KBM-7 (cell line): ENCODE results near the gene PDE6A.

Experiments
- DNase-seq: peaks from one replicate; pipeline ENCODE4 v3.0.0-alpha.2; 2015
- in situ Hi-C: fragments of 300-500 bp; cut with MboI; formaldehyde crosslinking; loops from 2 replicates; pipeline ENCODE4 v1.14.3; 2020; ENCODE audit warnings: low sequenced_read_pairs, low pct_unique_long_range_greater_than_20kb, mixed read lengths

The PDE6A gene

DNA sequence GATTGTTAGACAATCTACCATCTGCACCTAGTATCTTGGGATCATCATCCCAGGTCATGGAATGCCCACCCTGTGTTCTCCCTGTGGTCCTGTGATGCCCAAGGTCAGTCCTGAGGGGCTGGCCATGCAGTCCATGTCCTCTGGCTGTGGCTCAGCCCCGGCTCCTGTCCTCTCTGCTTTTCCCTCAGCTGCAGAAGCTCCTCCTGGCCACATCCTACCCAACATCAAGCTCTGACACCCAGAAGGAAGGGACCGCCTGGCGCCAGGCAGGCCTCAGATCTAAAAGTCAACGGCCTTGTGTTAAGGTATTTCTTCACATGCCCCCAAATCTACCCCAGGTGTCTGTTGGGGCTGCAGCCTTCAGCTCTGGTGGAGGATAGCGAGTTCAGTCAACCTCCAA, 114.0 kb downstream of the PDE6A start:
- no peak for DNase-seq
- in situ Hi-C loops, result loop anchor here (10.0 kb wide), 2 partner anchors 154 to 196 kb away; no protein-coding TSS in a partner anchor

DNA sequence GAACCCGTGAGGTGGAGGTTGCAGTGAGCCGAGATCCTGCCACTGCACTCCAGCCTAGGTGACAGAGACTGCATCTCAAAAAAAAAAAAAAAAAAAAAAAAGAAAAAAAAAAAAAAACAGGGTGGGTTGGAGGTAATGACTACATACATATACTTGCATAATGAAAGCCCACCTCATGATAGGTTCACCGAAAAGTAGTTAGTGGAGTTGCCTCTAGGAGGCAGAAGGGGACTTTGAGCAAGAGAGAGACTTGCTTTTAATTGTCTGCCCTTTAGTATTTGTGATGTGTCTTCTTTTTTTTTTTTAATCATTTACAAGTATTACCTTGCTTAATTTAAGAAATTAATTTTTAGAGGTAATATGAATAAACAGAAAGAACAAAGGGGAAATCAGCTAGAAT, 114.6 kb downstream of the PDE6A start:
- peak; percentile 25 for DNase-seq
- in situ Hi-C loops, result loop anchor here (10.0 kb wide), 3 partner anchors 155 to 195 kb away; no protein-coding TSS in a partner anchor

DNA sequence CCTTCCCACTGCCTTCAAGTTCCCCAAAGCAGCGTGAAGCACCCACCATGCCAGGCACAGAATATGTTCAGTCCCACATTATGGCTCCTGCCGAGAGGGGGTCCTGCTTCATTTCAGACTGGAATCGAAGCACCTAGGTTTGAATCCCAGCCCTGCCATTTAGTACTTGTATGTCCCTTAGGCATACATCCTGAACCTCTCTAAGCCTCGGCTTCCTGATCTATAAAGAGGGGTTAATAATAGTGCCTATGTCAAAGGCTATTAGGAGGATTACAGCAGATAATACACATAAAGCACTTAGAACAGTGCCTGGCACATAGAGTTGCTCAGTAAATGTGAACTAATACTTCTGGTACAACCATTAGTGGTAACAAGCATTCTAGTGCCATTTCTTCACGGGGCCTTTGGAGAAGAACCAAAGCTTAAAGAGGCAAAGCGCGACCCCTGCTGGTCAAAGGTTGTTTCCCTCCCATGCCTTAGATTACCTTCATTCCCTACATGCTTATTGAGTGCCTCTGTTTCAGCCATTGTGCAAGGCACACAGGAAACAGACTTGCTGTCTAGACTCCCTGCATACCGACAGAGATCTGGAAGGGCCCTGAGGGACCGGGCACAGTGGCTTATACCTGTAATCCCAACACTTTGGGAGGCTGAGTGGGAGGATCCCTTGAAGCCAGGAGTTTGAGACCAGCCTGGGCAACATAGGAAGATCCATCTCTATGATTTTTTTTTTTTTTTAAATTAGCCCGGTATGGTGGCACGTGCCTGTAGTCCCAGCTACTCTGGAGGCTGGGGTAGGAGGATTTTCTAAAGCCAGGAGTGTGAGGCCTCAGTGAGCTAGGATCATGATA, 116.2 kb downstream of the PDE6A start:
- in situ Hi-C loops, result loop anchor here (10.0 kb wide), 1 partner anchor 174 kb away; no protein-coding TSS in a partner anchor
- peak; percentile 94 for DNase-seq

DNA sequence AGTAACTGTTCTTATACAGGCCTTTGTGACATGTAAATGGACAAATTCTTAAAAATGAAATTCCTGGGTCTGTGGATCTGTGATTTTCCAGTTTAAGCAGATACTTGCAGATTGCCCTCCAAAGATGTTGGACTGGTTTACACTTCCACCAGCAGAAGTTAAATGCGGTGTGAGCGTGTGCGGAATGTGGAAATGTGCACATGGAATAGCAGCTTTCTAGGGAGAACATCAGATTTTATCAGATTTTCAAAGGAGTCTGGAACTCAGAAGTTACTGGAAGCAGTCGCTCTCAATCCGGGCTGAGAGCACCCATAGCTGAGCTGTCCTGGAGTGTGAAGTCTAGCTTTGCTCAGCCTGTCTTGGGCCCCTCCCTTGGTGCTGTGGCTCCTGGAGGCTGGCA, 117.0 kb downstream of the PDE6A start:
- in situ Hi-C loops, result loop anchor here (10.0 kb wide), 1 partner anchor 173 kb away; no protein-coding TSS in a partner anchor
- DNase-seq, result no peak

DNA sequence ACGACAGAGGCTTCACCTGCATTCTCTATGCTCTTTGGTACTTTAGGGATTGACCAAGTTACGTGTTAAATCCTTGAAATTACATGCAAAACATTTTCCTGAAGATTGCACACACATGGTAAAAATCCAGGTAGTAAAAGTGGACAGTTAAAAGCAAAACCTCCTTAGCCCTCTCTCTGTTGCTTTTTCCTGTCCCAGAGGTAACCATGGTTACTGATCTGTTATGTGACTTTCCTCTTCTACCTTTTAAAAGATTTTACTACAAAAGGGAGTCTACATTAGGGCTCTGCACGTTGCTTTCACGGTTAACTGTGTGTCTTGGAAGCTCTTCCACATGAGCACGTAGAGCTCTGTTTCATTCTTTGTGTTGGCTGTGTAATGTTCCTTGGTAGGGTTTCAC, 117.5 kb downstream of the PDE6A start:
- DNase-seq, result no peak
- in situ Hi-C loops, result loop anchor here (10.0 kb wide), 1 partner anchor 172 kb away; no protein-coding TSS in a partner anchor

DNA sequence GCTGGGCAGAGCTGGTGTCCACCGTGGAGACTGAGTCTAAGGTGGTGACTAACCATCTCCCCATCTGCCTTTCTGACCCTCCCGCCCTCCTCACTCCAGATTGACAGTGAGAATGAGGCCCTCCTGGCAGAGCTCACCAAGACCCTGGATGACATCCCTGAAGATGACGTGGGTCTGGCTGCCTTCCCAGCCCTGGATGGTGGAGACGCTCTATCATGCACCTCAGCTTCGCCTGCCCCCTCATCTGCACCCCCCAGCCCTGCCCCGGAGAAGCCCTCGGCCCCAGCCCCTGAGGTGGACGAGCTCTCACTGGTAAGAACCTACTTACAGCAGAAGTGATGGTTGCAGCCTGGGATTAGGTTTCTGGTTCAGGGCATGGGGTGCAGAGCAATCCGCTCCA, 118.0 kb downstream of the PDE6A start:
- no peak for DNase-seq
- in situ Hi-C loops, result loop anchor here (10.0 kb wide), 1 partner anchor 172 kb away; no protein-coding TSS in a partner anchor

DNA sequence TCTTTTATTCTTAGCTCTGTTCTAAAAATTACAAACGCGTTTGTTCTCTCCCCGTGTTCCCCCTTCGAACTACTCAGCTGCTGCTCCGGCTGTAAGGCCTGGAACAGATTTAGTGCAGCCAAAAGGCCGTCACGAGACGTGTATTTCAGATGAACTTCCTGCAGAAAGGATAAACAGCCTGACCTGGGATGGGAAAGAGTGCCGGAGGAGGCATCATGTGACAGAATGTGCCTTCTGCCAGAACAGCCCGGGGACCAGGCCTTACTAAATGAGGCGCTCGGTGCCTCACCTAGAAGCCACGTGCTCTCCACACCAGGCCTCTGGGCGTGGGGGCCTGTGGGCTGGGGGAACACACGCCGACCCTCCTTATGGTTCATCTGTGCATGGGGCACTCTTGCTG, 119.7 kb downstream of the PDE6A start:
- no peak for DNase-seq
- in situ Hi-C loops, result loop anchor here (10.0 kb wide), 1 partner anchor 170 kb away; no protein-coding TSS in a partner anchor

DNA sequence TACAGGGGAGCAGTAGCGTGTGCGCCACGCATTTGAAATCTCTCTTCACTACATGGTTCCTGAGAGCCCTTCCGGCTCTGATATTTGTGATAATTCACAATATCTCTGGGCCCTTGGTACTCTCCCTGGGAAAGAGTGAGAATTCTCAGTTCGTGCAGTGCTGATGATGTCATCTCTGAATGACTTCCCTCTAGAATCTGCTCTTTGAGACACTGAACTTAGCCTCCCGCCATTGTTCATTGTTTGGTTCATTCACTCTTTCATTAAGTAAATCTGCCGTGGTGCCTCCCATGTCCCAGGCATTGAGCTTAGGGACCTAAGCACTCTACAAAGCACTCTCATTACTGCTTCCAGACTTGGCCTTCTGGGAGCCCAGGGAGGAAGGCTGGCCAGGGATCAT, 120.5 kb downstream of the PDE6A start:
- in situ Hi-C loops, result loop anchor here (10.0 kb wide), 1 partner anchor 169 kb away; no protein-coding TSS in a partner anchor
- DNase-seq, result no peak

DNA sequence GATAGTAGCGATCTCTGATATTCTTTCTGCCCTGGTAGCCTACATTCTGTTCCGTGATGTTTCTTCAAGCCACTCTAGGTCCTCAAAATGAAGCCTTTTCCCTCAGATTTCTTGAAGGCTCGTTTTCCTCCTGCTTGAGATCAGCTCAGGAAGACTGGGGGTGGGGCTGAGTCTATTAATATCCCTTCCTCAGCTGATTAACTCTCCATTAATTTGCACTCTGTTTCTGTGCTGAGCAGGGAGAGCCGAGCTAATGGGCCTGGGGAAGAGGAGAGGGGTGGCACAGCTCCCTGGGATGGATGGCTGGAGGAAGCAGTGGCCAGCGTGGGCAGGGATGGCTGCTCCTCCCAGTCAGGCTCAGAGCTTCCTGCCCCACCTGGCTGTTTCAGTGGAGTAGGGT, 121.2 kb downstream of the PDE6A start:
- DNase-seq, result no peak
- in situ Hi-C loops, result loop anchor here (10.0 kb wide), 1 partner anchor 169 kb away; no protein-coding TSS in a partner anchor

DNA sequence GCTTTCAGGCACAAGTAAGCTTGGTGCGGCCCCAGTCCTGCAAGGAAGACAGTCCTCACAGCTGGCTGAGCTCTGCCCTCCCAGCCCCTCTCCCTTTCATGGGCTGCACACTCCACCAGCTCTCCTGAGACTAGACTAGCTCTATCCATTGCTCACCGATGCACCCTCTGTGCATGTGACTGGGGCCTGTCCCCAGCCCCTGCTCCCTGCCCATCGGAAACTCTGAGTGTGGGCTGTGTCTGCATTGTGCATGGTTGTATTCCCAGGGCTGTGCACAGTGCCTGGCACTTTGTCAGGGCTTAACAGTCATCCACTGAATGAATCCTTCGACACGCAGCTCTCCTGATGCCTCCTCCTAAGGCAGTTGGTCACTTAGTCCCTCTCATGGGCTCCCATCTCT, 122.3 kb downstream of the PDE6A start:
- DNase-seq, result no peak
- in situ Hi-C loops, result loop anchor here (10.0 kb wide), 1 partner anchor 168 kb away; no protein-coding TSS in a partner anchor

DNA sequence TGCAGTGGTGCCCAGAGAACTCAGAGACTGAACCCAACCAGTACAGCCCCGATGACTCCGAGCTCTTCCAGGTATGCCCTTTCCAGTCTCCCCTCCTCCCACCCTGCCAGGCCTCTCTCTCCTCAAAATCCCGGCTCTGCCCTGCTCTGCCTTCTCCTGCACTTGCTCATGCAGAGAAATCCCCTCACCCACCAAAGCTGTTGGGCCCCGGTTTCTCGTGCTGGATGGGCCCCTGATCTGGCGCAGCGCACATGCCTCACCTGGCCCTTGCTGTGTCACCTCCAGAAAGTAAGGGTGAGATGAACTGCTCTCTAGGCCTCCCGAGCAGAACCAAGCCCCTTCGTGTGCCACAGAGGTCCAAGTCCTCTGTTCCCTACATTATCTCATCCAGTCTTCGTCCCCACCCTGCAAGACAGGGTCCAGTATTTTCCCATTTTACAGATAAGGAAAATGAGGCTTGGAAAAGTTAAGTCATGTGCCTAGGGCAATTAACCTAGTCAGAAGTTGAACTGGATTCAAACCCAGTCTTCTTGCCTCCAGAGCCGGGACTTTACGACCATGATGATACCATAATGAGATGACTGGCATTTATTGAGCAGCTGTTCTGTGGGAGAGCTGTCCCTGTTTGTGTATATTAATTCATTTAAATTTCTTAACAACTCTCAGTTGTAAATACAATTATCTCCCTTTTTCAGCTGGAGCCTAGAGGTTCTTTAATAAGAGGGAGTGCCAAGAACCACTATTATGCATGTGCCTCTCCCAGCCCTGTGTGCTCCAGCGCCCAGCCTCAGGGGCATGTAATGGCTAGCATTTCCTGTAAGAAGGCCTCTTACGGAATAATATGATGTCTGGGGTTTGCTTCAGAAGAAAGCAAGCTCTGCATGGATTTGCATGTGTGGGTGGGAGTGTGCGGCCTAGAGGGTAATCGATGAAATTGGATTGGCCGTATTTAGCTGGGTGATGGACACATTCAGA, 123.8 kb downstream of the PDE6A start:
- DNase-seq, result no peak

DNA sequence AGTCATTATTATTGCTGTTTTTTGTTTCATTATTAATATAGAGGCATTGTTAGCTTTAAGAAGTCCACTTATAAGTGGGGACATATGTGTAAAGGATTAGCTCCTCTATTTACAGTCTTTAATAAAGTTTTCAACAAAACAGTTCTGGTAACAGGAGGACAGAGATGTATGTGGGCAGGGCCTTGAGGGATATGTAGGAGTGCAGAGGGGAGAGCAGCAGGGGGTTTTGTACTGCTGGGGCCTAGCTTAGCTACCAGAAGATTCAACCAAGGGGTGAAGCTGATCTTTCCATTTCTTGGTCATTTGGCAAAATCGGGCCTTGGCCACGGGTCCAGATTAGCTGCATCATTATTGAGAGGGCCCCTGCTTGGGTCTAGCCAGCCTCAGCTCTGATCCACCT, 124.6 kb downstream of the PDE6A start:
- in situ Hi-C loops, result loop anchor here (10.0 kb wide), 1 partner anchor 165 kb away; no protein-coding TSS in a partner anchor
- DNase-seq, result no peak

More for the DNA sequence above, 123.8 kb downstream of the PDE6A start:
- in situ Hi-C loops, result loop anchor here (10.0 kb wide), 1 partner anchor 166 kb away; no protein-coding TSS in a partner anchor

DNA sequence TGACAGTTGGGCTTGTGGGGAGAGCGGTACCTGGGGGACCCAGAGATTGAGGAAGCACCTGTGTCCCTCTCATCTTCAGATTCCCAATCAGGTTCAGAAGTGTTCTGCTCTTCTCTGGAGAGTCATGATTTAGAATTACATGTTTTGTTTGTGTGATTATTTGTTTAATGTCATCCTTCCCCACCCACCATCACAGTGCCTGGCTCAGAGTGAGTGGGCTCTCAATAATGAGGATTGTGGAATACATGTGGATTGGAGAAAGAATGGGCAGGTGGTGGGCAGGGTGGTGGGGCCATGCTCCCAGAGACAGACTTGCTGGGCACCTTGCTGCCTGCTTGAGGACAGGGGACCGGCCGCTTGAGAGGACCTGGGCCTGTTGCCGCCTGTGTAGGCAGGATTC, 126.5 kb downstream of the PDE6A start:
- in situ Hi-C loops, result no loop called here
- no peak for DNase-seq

DNA sequence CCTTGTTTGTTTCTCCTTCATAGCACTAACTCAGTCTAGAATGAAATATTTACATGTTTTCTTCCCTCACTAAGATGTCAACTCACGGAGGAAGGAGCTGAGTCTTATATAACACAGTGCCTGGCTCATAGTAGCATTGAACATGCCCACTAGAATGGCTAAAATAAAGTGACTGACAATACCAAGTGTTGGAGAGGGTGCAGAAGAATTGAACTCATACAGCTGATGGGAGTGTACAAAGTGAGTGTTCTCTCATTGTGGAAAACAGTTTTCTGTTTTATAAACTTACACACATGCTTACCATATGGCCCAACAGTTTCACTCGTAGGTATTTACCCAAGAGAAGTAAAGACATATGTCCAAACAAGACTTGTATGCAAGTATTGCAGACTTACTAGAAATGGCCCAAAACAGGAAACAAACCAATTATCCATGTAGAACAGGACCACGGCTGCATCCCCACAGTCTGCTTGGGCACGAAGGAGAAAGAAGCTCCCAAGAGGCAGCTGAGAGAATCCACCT, 127.0 kb downstream of the PDE6A start:
- DNase-seq, result no peak
- in situ Hi-C loops, result no loop called here

DNA sequence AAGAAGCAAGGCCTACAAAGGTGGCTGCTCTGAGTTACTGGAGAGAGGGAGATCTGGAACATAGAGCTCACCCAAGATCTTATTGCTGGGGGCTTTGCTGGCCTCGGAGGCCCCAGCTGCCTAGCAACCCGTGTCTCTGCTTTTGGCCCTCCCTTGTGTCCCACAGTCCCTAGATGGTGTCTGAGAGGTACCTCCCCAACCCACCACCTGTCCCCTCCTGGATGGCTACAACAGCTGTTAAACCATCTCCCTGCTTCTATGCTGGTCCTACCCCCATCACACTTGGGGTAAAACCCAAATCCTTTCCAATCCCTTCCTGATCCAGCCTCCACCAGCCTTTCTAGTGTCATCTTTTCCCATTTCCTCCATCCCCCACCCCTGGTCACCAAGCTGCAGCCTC, 127.9 kb downstream of the PDE6A start:
- in situ Hi-C loops, result no loop called here
- DNase-seq, result no peak

DNA sequence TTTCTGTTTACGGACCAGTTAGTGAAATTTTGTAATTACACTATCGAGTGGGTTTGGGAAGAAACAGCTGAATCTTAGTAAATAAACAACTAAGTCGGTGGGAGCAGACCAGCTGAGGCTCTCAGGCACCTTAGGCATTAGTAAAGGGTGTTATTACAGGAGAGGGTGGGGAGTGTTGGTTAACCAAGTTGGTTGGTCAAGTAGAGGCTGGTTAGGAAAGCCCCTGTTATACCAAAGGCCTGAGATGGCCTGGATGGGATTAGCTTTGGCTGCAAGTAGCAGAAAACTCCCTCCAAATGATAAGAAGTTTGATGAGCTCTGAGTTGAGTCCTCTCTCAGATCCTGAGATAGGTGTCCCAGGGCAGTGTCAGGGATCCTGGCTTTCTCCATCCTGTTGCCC, 133.1 kb downstream of the PDE6A start:
- no peak for DNase-seq
- in situ Hi-C loops, result no loop called here

DNA sequence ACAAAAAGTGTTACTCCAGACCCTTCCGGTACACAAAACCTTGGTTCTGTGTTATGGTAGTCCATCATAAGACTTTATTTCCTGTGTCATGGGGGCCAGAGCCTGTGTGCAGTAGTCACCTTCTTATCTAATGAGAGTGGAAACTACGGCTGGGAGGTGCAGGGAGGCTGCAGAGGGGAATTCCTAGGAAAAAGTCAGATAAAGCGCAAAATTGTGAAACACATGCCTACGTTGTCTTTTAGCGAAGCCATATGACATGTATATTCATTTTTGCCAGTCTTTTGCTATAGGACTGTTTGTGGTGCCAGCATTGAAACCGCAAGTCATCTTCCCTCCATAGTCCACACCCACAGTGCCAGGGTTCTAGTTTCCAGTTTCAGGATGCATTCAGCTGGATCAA, 133.7 kb downstream of the PDE6A start:
- in situ Hi-C loops, result no loop called here
- no peak for DNase-seq

DNA sequence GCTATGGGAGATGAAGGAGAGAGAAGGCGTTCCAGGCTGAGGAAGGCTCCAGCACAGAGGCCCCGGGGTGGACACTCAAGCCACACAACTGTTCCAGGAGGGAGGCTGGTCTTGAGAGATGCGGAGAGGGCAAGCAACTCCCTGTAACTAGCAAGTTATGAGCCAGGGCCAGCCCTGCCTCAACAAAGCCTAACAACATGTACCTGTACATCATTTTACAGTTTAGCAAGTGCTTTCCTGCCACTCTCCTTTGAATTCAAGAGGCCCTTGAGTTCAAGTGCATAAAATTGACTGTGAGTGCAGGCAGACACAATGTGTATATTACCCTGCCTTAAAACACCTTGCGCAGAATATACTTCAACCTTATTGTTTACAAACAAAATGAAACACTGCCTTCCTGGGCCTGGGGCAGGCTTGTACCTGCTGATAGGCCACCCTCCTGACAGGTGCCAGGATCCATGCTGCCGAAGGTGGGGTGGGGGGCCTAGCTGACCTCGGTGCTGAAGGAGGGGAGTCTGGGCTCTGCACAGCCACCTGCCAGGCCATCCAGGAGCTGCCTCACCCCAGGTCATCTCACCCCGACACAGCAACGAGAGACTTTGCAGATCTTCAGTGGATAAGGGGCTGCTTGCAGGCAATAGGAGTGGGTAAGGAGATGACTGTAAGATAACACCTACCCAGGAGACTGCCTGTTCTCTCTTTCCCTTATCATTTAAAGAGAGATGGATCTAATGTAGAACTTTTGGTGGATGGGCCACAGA, 134.5 kb downstream of the PDE6A start:
- no peak for DNase-seq
- in situ Hi-C loops, result no loop called here
